ENCODE results near the gene EXOC3L4. TPM values are rescaled to one million over a fixed set of nuclear protein-coding genes. Genes with fewer than 3 reads are reported as not detected.
A peak's percentile ranks its signal among the peaks of the same experiment; 100 is the strongest.

The EXOC3L4 gene
- total RNA-seq, 1 donor from 2014 or later, result not detected

GRCh38 chr14:103121121-103121845 is 26.8 kb downstream of the EXOC3L4 start:
- peak in 1 of 2 donors; percentile 29 for DNase-seq (ENCODE audit: low read depth in 2 of 2)

- peak; percentile 87 to 92 for DNase-seq (ENCODE audit: low read depth in 2 of 2)
Measured at GRCh38 chr14:103121846-103122584, 27.5 kb downstream of the EXOC3L4 start.

GRCh38 chr14:103122585-103122946 is 28.0 kb downstream of the EXOC3L4 start:
- DNase-seq (ENCODE audit: low read depth in 2 of 2), result no peak

GRCh38 chr14:103122947-103123633 is 28.6 kb downstream of the EXOC3L4 start, which contains the start of gene TNFAIP2:
TNFAIP2 (plus strand) TSS chr14:103123461; CDS start chr14:103126458, 2,997 bp downstream.
- peak in 1 of 2 donors; percentile 70 for DNase-seq (ENCODE audit: low read depth in 2 of 2)

- DNase-seq (ENCODE audit: low read depth in 2 of 2), result peak in 1 of 2 donors; percentile 69
Measured at GRCh38 chr14:103123634-103124500, 29.3 kb downstream of the EXOC3L4 start.

- DNase-seq (ENCODE audit: low read depth in 2 of 2), result no peak
Measured at GRCh38 chr14:103124501-103125001, 30.0 kb downstream of the EXOC3L4 start.

GRCh38 chr14:103125098-103126070 is 30.9 kb downstream of the EXOC3L4 start:
- no peak for DNase-seq (ENCODE audit: low read depth in 2 of 2)

- no peak for DNase-seq (ENCODE audit: low read depth in 2 of 2)
Measured at GRCh38 chr14:103126088-103126872, 31.8 kb downstream of the EXOC3L4 start.

GRCh38 chr14:103126873-103127304 is 32.4 kb downstream of the EXOC3L4 start:
- peak in 1 of 2 donors; percentile 29 for DNase-seq (ENCODE audit: low read depth in 2 of 2)

- DNase-seq (ENCODE audit: low read depth in 2 of 2), result no peak
Measured at GRCh38 chr14:103127356-103127755, 32.8 kb downstream of the EXOC3L4 start.

- DNase-seq (ENCODE audit: low read depth in 2 of 2), result no peak
Measured at GRCh38 chr14:103127861-103128598, 33.5 kb downstream of the EXOC3L4 start.

- DNase-seq (ENCODE audit: low read depth in 2 of 2), result peak in 1 of 2 donors; percentile 35
Measured at GRCh38 chr14:103128631-103129300, 34.2 kb downstream of the EXOC3L4 start.

GRCh38 chr14:103129301-103130016 is 34.9 kb downstream of the EXOC3L4 start:
- no peak for DNase-seq (ENCODE audit: low read depth in 2 of 2)

- DNase-seq (ENCODE audit: low read depth in 2 of 2), result no peak
Measured at GRCh38 chr14:103130017-103130764, 35.7 kb downstream of the EXOC3L4 start.

GRCh38 chr14:103130965-103131364 is 36.4 kb downstream of the EXOC3L4 start:
- peak in 1 of 2 donors; percentile 65 for DNase-seq (ENCODE audit: low read depth in 2 of 2)

GRCh38 chr14:103131580-103131979 is 37.1 kb downstream of the EXOC3L4 start:
- no peak for DNase-seq (ENCODE audit: low read depth in 2 of 2)

Data from dermis microvascular lymphatic vessel endothelial cell (primary cell).